Kidney (tissue), 14 donors: ENCODE measurements around the gene MACROD1. TPM values are rescaled to one million over a fixed set of nuclear protein-coding genes. Genes with fewer than 3 reads are reported as not detected.

Experiments used
- DNase-seq, 5 donors: peaks; one replicate each; pipeline ENCODE4 v3.0.0-alpha.2; 2013 to 2020
- FAIRE-seq: peaks from 2 replicates; lab custom pipeline; 2012; peaks lifted over from hg19 to GRCh38; lab: Jason Lieb, UNC
- H3K27ac ChIP-seq, 2 donors: one replicate each; pipeline ENCODE4 v1.7.0; 2013; ENCODE audit warnings: low read depth in 2 of 2, low read length in 2 of 2, inconsistent platforms in 1 of 2
- H3K27me3 ChIP-seq: one replicate; pipeline ENCODE4 v1.7.1; 2013; ENCODE audit warnings: low read length, inconsistent platforms; ENCODE audit not compliant: control insufficient read depth, insufficient read depth
- H3K36me3 ChIP-seq, 3 donors: one replicate each; pipeline versions ENCODE4 v1.7.0 to v1.7.1; 2013; ENCODE audit warnings: low read length in 3 of 3, control low read depth in 1 of 3, inconsistent platforms in 1 of 3; ENCODE audit not compliant: insufficient read depth in 3 of 3, control insufficient read depth in 2 of 3
- H3K4me1 ChIP-seq, 3 donors: one replicate each; pipeline versions ENCODE4 v1.7.0 to v1.7.1; 2013; ENCODE audit warnings: low read length in 3 of 3, inconsistent platforms in 1 of 3, low read depth in 1 of 3; ENCODE audit not compliant: control insufficient read depth in 2 of 3, insufficient read depth in 2 of 3
- H3K4me3 ChIP-seq, 3 donors: one replicate each; pipeline versions ENCODE4 v1.7.0 to v1.8.1; 2013; ENCODE audit warnings: low read length in 3 of 3, control low read depth in 1 of 3, inconsistent platforms in 1 of 3
- H3K9ac ChIP-seq, 3 donors: one replicate each; pipeline versions ENCODE4 v1.7.0 to v1.7.1; 2013; ENCODE audit warnings: low read length in 3 of 3, control low read depth in 1 of 3, inconsistent platforms in 1 of 3
- H3K9me3 ChIP-seq, 3 donors: one replicate each; pipeline versions ENCODE4 v1.7.0 to v1.7.1; 2013; ENCODE audit warnings: low read length in 3 of 3, control low read depth in 1 of 3, inconsistent platforms in 1 of 3; ENCODE audit not compliant: control insufficient read depth in 2 of 3, insufficient read depth in 1 of 3
- CTCF ChIP-seq: IDR thresholded peaks from 3 replicates; pipeline ENCODE4 v1.5.1; 2012; ENCODE audit warnings: mild to moderate bottlenecking, moderate library complexity, borderline replicate concordance; ENCODE audit not compliant: insufficient read depth; ENCODE audit errors: extremely low read depth
- intact Hi-C: fragments of 100-400 bp; cut with DNase I; formaldehyde crosslinking; loops from one replicate; pipeline ENCODE4 v1.11.1; 2022
- polyA plus RNA-seq: library from polyadenylated mRNA; stranded (reverse); fragments of 350-450 nt; fragmentation: Illumina TruSeq; extraction: RNeasy Lipid Tissue Mini Kit (QIAGEN cat#74804); gene quantifications from one replicate; pipeline ENCODE4 v1.2.3, GENCODE V29; 2014; ENCODE audit warnings: low read depth, low replicate concordance; ENCODE audit not compliant: insufficient read depth
- total RNA-seq: library from RNA; stranded (reverse); fragmentation: NEBNext Ultra II Directional; extraction: Animal tissue kit (Norgen Biotek cat#: 25700); gene quantifications from one replicate; pipeline ENCODE4 v1.2.1, GENCODE V29; 2021
- donor health status: control.
- donor health status: control.
- donor health status: control.
- donor health status: control.
- donor health status: control.
- donor health status: DM: yes; HTN: yes; CAD: no.
- donor health status: Normal renal cell carcinoma (clear cell type).

The MACROD1 gene
- total and polyA plus RNA-seq, 2 donors from 2014 or later, result 27.8 to 176 TPM

- no peak overlapping the region for H3K4me3 ChIP-seq
Measured at GRCh38 chr11:63958008-63958407, 207.9 kb downstream of the MACROD1 start.

DNA sequence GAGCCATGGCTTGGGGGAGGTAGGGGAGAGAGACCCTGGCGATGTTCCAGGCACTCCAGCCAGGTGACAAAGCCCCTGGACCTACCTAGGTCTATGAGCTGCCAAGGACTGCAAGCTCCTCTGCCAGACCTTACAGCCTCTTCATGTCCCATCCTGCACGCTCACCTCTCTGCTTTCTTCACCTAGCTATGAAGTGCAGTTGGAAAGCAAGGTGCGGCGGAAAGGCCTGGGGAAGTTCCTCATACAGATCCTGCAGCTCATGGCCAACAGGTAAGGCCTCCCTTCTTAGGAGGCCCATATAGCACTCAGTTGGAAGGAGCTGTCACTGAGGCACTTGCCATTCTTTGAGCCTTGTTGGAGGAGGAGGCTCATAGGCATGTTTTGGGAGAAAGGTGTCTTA is 213.3 kb downstream of the MACROD1 start:
- Histone ChIP-seq H3K4me1 (no peaks in the 10 kb centered on the region), H3K9ac (no peak overlapping the region), H3K9me3 (no peaks in the 10 kb centered on the region), H3K27me3 (no peaks in the 10 kb centered on the region), H3K36me3 (peaks cover 2 to 29% (median 24%) of the 10 kb centered on the region in 3 donors), H3K27ac (no peak overlapping the region), H3K4me3 (no peak overlapping the region)
- intact Hi-C loops, result no loop called here
- FAIRE-seq (no peak), DNase-seq (no peak)
- no peak for TF ChIP-seq CTCF

More at GRCh38 chr11:63958008-63958407, 207.9 kb downstream of the MACROD1 start:
- Histone ChIP-seq H3K27me3 (no peaks in the 10 kb centered on the region), H3K36me3 (peaks cover 2 to 29% (median 18%) of the 10 kb centered on the region in 3 donors), H3K9me3 (no peaks in the 10 kb centered on the region), H3K27ac (no peak overlapping the region), H3K4me1 (no peaks in the 10 kb centered on the region), H3K9ac (no peak overlapping the region)
- intact Hi-C loops, result no loop called here
- FAIRE-seq (no peak), DNase-seq (no peak)
- TF ChIP-seq CTCF, result no peak

DNA sequence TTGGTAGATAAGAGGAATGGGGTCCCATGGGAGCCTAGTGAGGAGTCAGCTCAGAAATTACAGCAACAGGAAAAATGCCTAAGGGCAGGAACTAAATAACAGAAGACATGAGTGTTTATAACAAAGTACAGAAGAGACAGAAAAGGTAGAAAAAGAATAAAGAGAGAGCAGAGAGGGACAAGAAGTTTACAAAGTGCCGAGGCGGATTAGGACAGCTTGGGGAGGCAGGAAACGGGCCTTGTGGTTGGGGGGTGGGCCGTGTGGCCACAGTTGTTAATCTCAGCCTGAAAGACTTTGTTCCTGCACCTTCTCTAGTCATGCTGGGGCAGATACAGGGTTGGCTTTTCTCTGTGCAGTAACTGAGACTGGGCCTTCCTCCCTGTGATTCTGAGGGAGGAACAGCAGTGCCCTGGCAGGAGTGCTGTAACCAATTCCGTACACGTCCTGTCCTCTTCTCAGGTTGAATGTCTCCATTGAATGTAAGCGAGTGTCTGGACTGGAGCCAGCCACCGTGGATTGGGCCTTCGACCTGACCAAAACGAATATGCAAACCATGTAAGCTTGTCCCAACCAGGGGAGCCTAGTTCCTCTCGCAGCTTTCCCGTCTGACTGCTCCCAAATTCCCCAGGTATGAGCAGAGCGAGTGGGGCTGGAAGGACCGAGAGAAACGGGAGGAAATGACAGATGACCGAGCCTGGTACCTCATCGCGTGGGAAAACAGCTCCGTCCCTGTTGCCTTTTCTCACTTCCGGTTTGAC is 214.0 kb downstream of the MACROD1 start:
- Histone ChIP-seq H3K27ac (no peak overlapping the region), H3K4me3 (no peak overlapping the region), H3K9ac (no peak overlapping the region), H3K27me3 (no peaks in the 10 kb centered on the region), H3K9me3 (no peaks in the 10 kb centered on the region), H3K36me3 (peaks cover 2 to 29% (median 24%) of the 10 kb centered on the region in 3 donors), H3K4me1 (no peaks in the 10 kb centered on the region)
- TF ChIP-seq CTCF, result no peak
- FAIRE-seq (no peak), DNase-seq (no peak)
- intact Hi-C loops, result no loop called here

Other genes with a start within 250 kb of the MACROD1 start
- gene RCOR2, start 248.9 kb downstream of the MACROD1 start, total RNA-seq, result 0.76 TPM
- gene RCOR2, start 248.9 kb downstream of the MACROD1 start, polyA plus RNA-seq, result 0.86 TPM
- gene NAA40, start 227.1 kb downstream of the MACROD1 start, total RNA-seq, result 27.2 TPM
- gene NAA40, start 227.1 kb downstream of the MACROD1 start, polyA plus RNA-seq, result 11.8 TPM
- 320 TPM for gene COX8A, start 191.5 kb downstream of the MACROD1 start, total RNA-seq
- 2,092 TPM for gene COX8A, start 191.5 kb downstream of the MACROD1 start, polyA plus RNA-seq
- 69.0 TPM for gene OTUB1, start 179.7 kb downstream of the MACROD1 start, total RNA-seq
- gene OTUB1, start 179.7 kb downstream of the MACROD1 start, polyA plus RNA-seq, result 118 TPM
- 0.66 TPM for gene FLRT1, start 130.2 kb downstream of the MACROD1 start, total RNA-seq
- gene FLRT1, start 130.2 kb downstream of the MACROD1 start, polyA plus RNA-seq, result 1.5 TPM
- 81.2 TPM for gene STIP1, start 20.1 kb upstream of the MACROD1 start, total RNA-seq
- gene STIP1, start 20.1 kb upstream of the MACROD1 start, polyA plus RNA-seq, result 86.0 TPM
- 36.3 TPM for gene FERMT3, start 40.6 kb upstream of the MACROD1 start, total RNA-seq
- 11.8 TPM for gene FERMT3, start 40.6 kb upstream of the MACROD1 start, polyA plus RNA-seq
- 39.2 TPM for gene TRPT1, start 60.1 kb upstream of the MACROD1 start, total RNA-seq
- gene TRPT1, start 60.1 kb upstream of the MACROD1 start, polyA plus RNA-seq, result 103 TPM
- 64.5 TPM for gene NUDT22, start 60.2 kb upstream of the MACROD1 start, total RNA-seq
- 150 TPM for gene NUDT22, start 60.2 kb upstream of the MACROD1 start, polyA plus RNA-seq
- 31.1 TPM for gene DNAJC4, start 64.4 kb upstream of the MACROD1 start, total RNA-seq
- 102 TPM for gene DNAJC4, start 64.4 kb upstream of the MACROD1 start, polyA plus RNA-seq
- 77.6 TPM for gene VEGFB, start 68.5 kb upstream of the MACROD1 start, total RNA-seq
- gene VEGFB, start 68.5 kb upstream of the MACROD1 start, polyA plus RNA-seq, result 157 TPM
- gene FKBP2, start 75.0 kb upstream of the MACROD1 start, total RNA-seq, result 76.0 TPM
- 411 TPM for gene FKBP2, start 75.0 kb upstream of the MACROD1 start, polyA plus RNA-seq
- 86.5 TPM for gene PPP1R14B, start 80.8 kb upstream of the MACROD1 start, total RNA-seq
- 145 TPM for gene PPP1R14B, start 80.8 kb upstream of the MACROD1 start, polyA plus RNA-seq
- gene PLCB3, start 85.4 kb upstream of the MACROD1 start, total RNA-seq, result 24.6 TPM
- gene PLCB3, start 85.4 kb upstream of the MACROD1 start, polyA plus RNA-seq, result 9.6 TPM
- 59.8 TPM for gene BAD, start 118.6 kb upstream of the MACROD1 start, total RNA-seq
- gene BAD, start 118.6 kb upstream of the MACROD1 start, polyA plus RNA-seq, result 157 TPM
- 44.0 TPM for gene GPR137, start 119.7 kb upstream of the MACROD1 start, total RNA-seq
- gene GPR137, start 119.7 kb upstream of the MACROD1 start, polyA plus RNA-seq, result 48.4 TPM
- not detected for gene KCNK4, start 125.2 kb upstream of the MACROD1 start, total RNA-seq
- not detected for gene KCNK4, start 125.2 kb upstream of the MACROD1 start, polyA plus RNA-seq
- gene CATSPERZ, start 134.2 kb upstream of the MACROD1 start, total RNA-seq, result not detected
- not detected for gene CATSPERZ, start 134.2 kb upstream of the MACROD1 start, polyA plus RNA-seq
- gene ESRRA, start 139.4 kb upstream of the MACROD1 start, total RNA-seq, result 59.7 TPM
- 117 TPM for gene ESRRA, start 139.4 kb upstream of the MACROD1 start, polyA plus RNA-seq
- gene TRMT112, start 151.4 kb upstream of the MACROD1 start, total RNA-seq, result 172 TPM
- 291 TPM for gene TRMT112, start 151.4 kb upstream of the MACROD1 start, polyA plus RNA-seq
- 192 TPM for gene PRDX5, start 152.0 kb upstream of the MACROD1 start, total RNA-seq
- gene PRDX5, start 152.0 kb upstream of the MACROD1 start, polyA plus RNA-seq, result 1,026 TPM
- 13.3 TPM for gene CCDC88B, start 174.1 kb upstream of the MACROD1 start, total RNA-seq
- 10.0 TPM for gene CCDC88B, start 174.1 kb upstream of the MACROD1 start, polyA plus RNA-seq
- gene RPS6KA4, start 193.0 kb upstream of the MACROD1 start, total RNA-seq, result 40.2 TPM
- gene RPS6KA4, start 193.0 kb upstream of the MACROD1 start, polyA plus RNA-seq, result 13.6 TPM